OCI-M1 (cell line): ENCODE results near the gene RBFA.

Source experiments
- DNase-seq: peaks from one replicate; lab custom pipeline; 2025; lab: John Stamatoyannopoulos, UW

The RBFA gene

GRCh38 chr18:80029690-80030089 lies 4.5 kb upstream of the RBFA start:
- DNase-seq, result peak; percentile 37

GRCh38 chr18:80033181-80034067 lies 810 bp upstream of the RBFA start:
- DNase-seq, result no peak

DNA sequence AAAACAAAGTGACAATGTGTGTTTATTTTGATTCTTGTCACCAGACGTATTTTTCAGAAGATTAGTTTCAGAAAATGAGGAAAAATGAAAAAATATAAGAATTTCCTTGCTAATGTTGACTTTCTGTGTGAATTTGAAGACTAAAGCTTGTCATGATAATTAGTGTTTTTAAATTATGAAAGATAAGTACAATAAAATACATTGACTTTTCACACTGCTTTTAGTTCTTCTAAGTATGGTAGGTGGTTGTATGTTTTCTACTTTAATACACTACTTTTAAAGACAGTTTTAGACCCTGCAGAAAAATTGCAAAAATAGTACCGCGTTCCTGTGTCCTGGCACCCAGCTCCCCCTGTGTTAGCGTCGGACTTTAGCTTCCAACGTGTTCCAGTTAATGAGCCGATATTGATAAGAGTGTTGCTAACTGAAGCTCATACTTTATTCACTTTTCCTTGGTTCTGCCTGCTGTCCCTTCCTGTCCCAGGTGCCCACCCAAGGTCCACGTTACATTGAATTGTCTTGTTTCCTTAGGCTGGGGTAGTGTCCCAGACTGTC lies 695 bp downstream of the RBFA start:
- peak; percentile 52 for DNase-seq

- DNase-seq, result peak; percentile 21
Measured at GRCh38 chr18:80035997-80036396, 1.8 kb downstream of the RBFA start.

- DNase-seq, result no peak
Measured at GRCh38 chr18:80037300-80037699, 3.1 kb downstream of the RBFA start.

DNA sequence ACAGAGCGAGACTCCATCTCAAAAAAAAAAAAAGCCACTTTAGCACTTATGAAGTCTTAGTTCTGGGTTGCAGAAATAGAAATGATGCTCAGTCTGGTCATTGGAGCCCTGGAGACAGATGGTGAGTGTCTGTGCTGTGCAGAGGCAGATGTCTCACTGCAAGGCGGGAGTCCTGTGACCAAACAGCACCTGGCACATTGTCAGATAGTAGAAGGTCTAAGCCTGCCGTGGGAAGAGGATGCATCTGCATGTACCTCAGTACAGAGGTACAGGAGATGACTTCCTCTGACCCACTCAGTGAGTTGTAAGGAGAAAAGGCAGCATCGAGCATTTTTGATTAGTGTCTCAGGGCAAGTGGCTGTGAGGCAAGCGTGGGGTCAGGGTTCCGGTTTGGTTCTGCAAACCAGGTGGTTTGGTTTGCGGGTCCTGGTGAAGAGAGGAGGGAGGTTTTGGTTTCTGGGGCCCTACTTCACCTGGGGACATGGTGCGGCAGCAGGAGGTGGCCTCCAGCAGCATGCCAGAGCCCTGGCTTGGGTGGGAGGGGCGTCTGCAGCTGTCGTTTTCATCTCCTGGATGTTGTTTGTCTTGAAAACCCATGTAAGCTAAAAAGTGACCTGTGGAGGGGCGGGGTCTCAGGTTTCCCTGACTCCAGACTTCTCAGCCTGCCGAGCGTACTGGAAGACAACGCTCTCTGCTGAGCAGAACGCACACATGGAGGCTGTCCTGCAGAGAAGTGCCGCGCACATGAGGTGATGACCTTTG lies 3.8 kb downstream of the RBFA start:
- DNase-seq, result no peak

- DNase-seq, result no peak
Measured at GRCh38 chr18:80040515-80040914, 6.3 kb downstream of the RBFA start.

GRCh38 chr18:80041424-80041823 lies 7.2 kb downstream of the RBFA start:
- DNase-seq, result no peak

DNA sequence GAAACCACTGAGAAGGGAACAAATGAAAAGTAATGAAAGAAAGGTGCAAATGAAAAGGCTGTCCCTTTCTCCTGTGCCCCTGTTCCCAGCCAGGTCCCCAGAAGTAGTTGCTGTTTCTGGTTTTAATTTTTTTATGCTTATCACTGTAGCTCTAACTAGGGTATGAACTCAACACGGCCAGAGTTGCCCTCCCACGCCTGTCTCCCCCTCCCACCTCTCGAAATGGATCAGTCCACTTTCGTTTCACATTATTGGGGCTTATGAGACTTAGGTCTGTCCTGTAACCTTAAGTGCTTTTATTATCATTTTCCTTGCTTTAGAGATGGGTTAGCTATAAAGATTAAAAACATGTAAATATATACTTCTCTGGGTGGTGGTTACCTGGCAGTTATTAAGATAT lies 8.6 kb downstream of the RBFA start:
- DNase-seq, result no peak

- DNase-seq, result no peak
Measured at GRCh38 chr18:80044072-80044471, 9.8 kb downstream of the RBFA start.

DNA sequence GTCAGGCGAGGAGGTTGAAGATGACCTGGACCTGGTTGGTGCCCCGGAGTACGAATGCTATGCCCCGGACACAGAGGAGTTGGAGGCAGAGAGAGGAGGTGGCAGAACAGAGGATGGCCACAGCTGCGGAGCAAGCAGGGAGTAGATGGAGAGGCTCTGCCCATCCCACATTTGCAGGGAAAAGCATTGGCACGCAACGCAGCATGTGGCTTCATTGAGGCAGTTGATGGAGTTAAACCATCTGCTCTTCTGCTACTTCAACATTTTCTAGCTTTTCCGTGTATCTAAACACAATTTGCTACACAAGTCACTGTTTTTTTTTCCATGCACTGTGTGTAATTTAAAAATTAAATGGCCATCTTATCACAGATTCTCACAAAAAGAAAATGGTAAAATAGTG lies 11.8 kb downstream of the RBFA start:
- no peak for DNase-seq

DNA sequence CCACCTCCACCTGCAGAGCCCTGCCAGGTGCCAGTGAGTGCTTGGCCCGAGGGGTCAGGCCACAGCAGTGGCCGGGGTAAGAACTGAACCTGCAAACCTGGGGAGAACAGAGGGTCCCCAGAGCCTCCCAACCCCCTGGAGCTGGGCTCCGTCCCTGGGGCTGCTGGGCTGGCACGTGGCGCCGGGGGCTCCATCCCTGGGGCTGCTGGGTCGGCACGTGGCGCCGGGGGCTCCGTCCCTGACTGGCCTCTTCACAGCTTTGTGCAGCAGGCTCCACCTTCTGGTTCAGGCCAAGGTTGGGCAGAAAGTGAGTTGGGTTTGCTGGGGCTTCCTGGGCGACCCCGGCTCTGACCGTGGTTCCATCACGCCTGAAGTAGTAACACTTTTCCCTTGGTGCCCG lies 12.2 kb downstream of the RBFA start:
- no peak for DNase-seq

DNA sequence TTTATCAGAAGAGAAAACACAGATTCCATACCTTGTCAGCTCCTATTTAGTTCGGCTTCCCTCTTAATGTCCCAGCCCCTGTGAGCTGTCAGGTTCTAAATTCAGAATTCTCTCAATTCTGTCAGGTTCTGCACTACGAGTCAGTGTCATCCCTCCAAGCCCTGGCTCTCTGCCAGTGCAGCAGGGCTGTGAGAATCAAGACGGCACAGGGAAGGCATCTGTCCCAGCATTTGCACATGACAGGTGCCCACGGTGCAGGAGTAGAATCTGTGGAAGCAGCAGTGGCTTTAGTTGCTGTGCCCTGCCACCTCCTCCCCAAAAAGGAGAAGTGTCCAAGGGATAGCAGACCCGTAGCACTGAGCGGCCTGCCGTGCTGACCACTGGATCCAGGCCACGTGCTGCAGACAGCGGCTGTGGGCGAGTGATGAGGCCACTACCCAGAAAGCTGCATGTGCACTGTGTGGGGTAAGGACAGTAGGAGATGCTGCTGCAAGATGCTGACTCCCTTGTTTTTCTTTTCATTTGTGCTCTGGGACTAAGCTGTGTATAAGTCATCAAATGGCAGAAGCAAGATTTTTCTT lies 12.8 kb downstream of the RBFA start:
- DNase-seq, result no peak

GRCh38 chr18:80050797-80051196 lies 16.6 kb downstream of the RBFA start:
- DNase-seq, result no peak

- no peak for DNase-seq
Measured at GRCh38 chr18:80056095-80056494, 21.9 kb downstream of the RBFA start.

DNA sequence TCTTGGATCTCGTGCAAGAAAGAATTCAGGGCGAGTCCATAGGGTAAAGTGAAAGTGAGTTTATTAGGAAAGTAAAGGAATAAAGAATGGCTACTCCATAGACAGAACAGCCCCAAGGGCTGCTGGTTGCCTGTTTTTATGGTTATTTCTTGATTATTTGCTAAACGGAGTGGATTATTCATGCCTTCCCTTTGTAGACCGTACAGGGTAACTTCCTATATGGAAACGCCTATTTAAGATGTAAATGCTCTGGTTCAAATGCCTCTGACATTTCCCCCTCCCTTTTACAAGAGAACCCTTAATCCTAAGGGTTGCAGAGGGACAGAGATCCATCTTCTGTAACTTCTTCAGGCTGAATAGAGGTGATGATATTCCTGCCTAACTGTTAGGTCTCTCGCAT lies 25.7 kb downstream of the RBFA start:
- no peak for DNase-seq

GRCh38 chr18:80065705-80066104 lies 31.5 kb downstream of the RBFA start:
- no peak for DNase-seq

DNA sequence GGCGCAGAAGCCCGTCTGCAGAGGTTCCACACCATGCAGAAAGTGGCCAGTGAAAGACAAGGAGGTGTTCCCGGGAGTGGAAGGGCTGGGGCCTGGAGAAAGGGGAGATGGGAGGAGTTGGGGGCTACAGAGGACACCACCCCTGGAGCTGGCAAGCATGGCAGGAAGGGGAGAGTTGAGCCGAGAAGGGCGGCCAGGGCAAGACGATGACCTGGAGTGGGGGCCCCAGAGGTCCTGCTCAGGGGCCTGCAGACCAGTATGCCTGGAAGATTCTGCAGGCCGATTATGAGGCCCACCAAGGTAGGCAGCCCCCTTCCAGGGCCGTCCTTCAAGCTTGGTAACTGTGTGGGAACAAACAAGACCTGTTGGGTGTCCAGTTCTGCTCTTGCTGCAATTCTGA lies 33.1 kb downstream of the RBFA start:
- DNase-seq, result no peak

DNA sequence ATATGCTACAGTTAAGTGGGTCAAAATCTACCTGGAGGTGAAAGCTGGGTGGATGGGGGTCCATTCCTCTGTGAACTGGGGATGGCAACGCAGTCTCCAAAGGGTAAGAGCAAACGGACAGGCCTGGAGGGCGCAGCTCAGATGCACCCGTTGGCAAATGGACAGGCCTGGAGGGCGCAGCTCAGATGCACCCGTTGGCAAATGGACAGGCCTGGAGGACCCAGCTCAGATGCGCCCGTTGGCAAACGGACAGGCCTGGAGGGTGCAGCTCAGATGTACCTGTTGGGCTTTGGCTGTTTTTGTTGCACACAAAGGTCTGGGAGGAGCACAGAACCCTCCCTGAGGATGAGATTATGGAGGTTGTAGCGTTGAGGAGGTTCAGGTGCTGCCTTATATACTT lies 33.7 kb downstream of the RBFA start:
- DNase-seq, result no peak

- DNase-seq, result no peak
Measured at GRCh38 chr18:80068571-80069272, 34.5 kb downstream of the RBFA start.

- no peak for DNase-seq
Measured at GRCh38 chr18:80070825-80071224, 36.6 kb downstream of the RBFA start.

DNA sequence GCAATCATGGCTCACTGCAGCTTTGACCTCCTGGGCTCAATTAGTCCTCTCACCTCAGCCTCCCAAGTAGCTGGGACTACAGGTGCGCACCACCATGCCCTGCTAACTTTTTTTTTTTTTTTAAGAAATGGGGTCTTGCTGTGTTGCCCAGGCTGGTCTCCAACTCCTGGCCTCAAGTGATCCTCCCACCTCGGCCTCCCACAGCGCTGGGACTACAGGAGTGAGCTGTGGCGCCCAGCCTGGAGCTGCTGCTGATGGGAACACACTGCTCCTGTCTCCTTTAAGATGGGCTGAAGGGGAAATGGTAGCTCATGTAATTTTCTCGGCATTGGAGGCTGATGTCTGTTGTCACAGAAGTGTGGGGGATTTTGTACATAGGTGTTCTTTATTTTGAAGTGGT lies 39.9 kb downstream of the RBFA start:
- DNase-seq, result no peak
